ENCODE results near the gene TUBB2B. TPM values are rescaled to one million over a fixed set of nuclear protein-coding genes. Genes with fewer than 3 reads are reported as not detected.

Gene TUBB2B
- 0.85 and 6.9 TPM in 2 replicates for total RNA-seq

GRCh38 chr6:3227363-3228045 lies at the start of gene TUBB2B:
Gene TUBB2B (minus strand): TSS chr6:3227653. CDS start chr6:3227543, 110 bp downstream.

GRCh38 chr6:3258720-3259490 lies 31.5 kb upstream of the TUBB2B start, which contains the start of gene PSMG4:
Gene PSMG4 (plus strand): TSS chr6:3258947. CDS start chr6:3259023, 76 bp downstream.

Other genes with a start within 250 kb of the TUBB2B start
- gene NQO2, start 227.8 kb downstream of the TUBB2B start, total RNA-seq: 26.6 and 27.6 TPM in 2 replicates
- gene RIPK1, start 159.2 kb downstream of the TUBB2B start, total RNA-seq: 21.7 and 23.6 TPM in 2 replicates
- gene BPHL, start 108.9 kb downstream of the TUBB2B start, total RNA-seq: 9.6 and 11.0 TPM in 2 replicates
- 50.2 and 106 TPM in 2 replicates for gene TUBB2A, start 70.1 kb downstream of the TUBB2B start, total RNA-seq
- 23.4 and 42.8 TPM in 2 replicates for gene PSMG4, start 31.3 kb upstream of the TUBB2B start, total RNA-seq
- gene SLC22A23, start 229.4 kb upstream of the TUBB2B start, total RNA-seq: 9.4 and 21.1 TPM in 2 replicates

All from regular cardiac myocyte (primary cell).